ENCODE measurements around the gene TM4SF4.

- TF ChIP-seq CTCF (IDR thresholded peaks at IDR 0.05), result no peak
- TF ChIP-seq POLR2A (IDR thresholded peaks at IDR 0.05), result no peak
These were observed 48.2 kb upstream of the TM4SF4 start for GRCh38 chr3:149426325-149426724.

Measured in suprapubic skin (tissue), 3 donors.